Bronchial epithelial cell (primary cell): ENCODE measurements around the gene C4orf50. TPM values are rescaled to one million over a fixed set of nuclear protein-coding genes. Genes with fewer than 3 reads are reported as not detected.

Source experiments
- DNase-seq: peaks from one replicate; pipeline ENCODE4 v3.0.0-alpha.2; 2010; ENCODE audit warnings: low read depth
- FAIRE-seq: peaks from 2 replicates; lab custom pipeline; 2011; peaks lifted over from hg19 to GRCh38; lab: Jason Lieb, UNC
- H3K27me3 ChIP-seq: 2 replicates; pipeline ENCODE4 v1.5.1; 2011; ENCODE audit warnings: low read length; ENCODE audit not compliant: control insufficient read depth, insufficient read depth
- H3K36me3 ChIP-seq: 2 replicates; pipeline ENCODE4 v1.5.1; 2011; ENCODE audit warnings: low read length; ENCODE audit not compliant: control insufficient read depth, insufficient read depth
- H3K4me3 ChIP-seq: 2 replicates; pipeline ENCODE4 v1.5.1; 2011; ENCODE audit warnings: mild to moderate bottlenecking, low read depth, low read length, control low read depth
- CTCF ChIP-seq: IDR thresholded peaks from 2 replicates; pipeline ENCODE4 v1.5.1; 2011; ENCODE audit warnings: mild to moderate bottlenecking, moderate library complexity, low read length, control low read depth, inconsistent platforms; ENCODE audit not compliant: insufficient read depth, severe bottlenecking
- total RNA-seq: library from RNA; depleted of rRNA; stranded (reverse); fragments of >200 nt; gene quantifications from 2 replicates; pipeline ENCODE4 v1.2.1, GENCODE V29; 2014

Gene C4orf50
- total RNA-seq, 1 donor from 2014 or later = not detected

GRCh38 chr4:5990446-5991160 lies 27.6 kb downstream of the C4orf50 start:
- no peak for TF ChIP-seq CTCF
- Histone ChIP-seq H3K4me3 (no peak overlapping the region), H3K36me3 (no peaks in the 10 kb centered on the region), H3K27me3 (no peaks in the 10 kb centered on the region)
- DNase-seq (no peak), FAIRE-seq (no peak)

- FAIRE-seq = no peak
- no peak for TF ChIP-seq CTCF
- Histone ChIP-seq H3K27me3 (no peaks in the 10 kb centered on the region), H3K36me3 (no peaks in the 10 kb centered on the region), H3K4me3 (no peak overlapping the region)
- DNase-seq = no peak
Measured at GRCh38 chr4:5989236-5990225, 28.7 kb downstream of the C4orf50 start.

DNA sequence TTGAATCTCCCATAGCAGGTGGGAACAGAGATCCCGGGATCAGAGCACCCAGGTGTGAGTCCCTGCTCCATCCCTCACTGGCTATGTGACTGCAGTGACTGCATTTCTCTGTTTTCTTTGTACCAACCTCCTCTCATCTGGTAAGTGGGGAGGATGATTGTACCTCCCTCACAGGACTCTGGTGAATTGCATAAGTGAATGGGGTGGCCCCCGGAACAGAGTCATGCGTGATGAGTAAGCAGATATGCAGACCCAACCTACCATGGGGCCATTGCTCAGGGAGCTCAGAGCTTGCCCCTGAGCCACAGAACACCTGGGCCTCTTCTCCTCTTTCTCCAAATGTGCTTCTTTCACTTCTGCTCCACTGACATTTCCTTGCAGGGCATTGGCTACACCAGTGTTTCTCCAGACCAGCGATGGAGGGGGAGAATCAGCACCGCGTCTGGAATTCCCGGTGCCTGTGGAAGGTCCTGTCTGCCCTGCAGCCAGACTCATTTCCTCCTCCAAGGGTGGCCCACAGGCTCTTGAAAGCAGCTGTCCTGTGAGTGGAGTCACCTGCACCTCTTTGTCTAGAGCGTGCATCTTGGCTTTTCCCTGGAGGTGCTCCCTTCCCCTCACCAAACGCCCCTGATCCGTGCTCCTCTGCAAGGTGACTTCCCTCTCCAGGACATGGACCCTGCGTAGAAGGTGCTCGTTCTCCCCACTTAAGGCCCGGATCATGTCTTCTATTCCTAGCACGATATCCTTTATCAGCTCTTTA lies 30.0 kb downstream of the C4orf50 start:
- no peak for DNase-seq

DNA sequence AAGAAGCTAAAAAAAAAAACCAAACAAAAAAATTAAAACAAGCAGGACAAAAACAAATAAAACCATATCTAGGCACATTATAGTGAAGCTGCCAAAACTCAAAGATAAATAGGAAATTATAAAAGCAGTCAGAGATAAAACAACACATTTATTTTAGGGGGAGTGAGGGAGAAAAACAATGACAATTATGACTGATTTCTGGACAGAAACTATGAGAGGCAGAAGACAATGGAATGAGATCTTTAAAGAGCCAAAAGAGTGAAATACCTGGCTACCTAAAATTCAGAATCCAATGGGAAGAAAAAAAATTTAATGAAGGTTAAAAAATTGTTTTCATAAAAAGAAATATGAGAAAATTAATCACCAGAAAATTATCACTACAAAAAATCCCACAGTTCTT lies 33.4 kb downstream of the C4orf50 start:
- DNase-seq = no peak
- FAIRE-seq = no peak
- no peaks in the 10 kb centered on the region for H3K27me3 ChIP-seq
- no peak overlapping the region for H3K4me3 ChIP-seq
- no peaks in the 10 kb centered on the region for H3K36me3 ChIP-seq
- no peak for TF ChIP-seq CTCF

More for the DNA sequence above, 30.0 kb downstream of the C4orf50 start:
- no peaks in the 10 kb centered on the region for H3K36me3 ChIP-seq
- H3K4me3 ChIP-seq = no peak overlapping the region
- peak; percentile 36 for FAIRE-seq
- TF ChIP-seq CTCF = no peak
- H3K27me3 ChIP-seq = no peaks in the 10 kb centered on the region

DNA sequence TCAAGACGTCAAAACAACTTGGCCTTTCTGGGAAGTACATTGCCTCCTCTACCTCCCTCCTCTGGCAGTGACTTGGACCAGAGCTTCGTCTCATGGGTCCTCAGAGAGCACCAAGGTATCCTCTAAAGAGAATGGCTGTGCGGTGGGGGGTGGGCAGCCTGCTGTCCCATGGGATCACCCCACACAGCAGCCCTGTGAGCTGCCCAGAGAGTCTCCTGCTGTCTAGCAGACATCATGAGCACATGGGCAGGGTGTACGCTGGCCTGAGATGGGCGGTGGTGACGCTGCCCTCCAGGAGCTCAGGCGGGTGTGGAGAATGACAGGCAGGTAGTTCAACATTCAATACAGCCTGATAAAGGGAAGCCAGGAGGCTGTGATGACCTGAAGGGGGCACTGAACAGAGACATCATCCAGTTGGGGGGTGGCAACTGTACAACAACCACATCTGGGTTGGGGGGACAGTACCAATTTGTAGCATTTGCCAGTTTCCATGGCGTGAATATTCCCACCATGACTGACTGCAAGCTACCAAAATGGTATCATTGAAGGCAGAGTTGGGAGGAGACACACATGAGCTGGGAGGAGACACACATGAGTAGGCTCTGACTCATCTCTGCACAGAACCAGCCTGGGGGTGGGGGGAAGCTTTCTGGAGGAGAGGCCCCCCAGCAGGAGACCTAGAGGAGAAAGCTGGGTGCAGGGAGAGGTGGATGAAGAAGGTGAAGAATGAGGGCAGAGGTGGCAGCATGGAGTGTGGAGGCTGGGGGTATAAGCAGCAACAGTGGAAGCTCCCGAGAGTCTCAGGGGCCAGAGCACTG lies 35.9 kb downstream of the C4orf50 start:
- H3K27me3 ChIP-seq = no peaks in the 10 kb centered on the region
- no peak for TF ChIP-seq CTCF
- no peak overlapping the region for H3K4me3 ChIP-seq
- no peaks in the 10 kb centered on the region for H3K36me3 ChIP-seq
- DNase-seq (no peak), FAIRE-seq (peak; percentile 47)
